Measurements from ENCODE around the gene TOMM40.
A peak's percentile ranks its signal among the peaks of the same experiment; 100 is the strongest.

GRCh38 chr19:44925114-44925891 is 34.2 kb downstream of the TOMM40 start:
- peak; percentile 57 for TF ChIP-seq BHLHE40 (IDR thresholded peaks at IDR 0.05; ENCODE audit: low read length)
- peak; percentile 99 for TF ChIP-seq PHF21A (CRISPR knock-in tag; IDR thresholded peaks at IDR 0.05)
- no peak for TF ChIP-seq ZNF777 (CRISPR knock-in tag; IDR thresholded peaks at IDR 0.05)
- peak in 1 of 2 experiments; percentile 16; a peak in 1 of 4 replicates for TF ChIP-seq POLR2A (IDR thresholded peaks at IDR 0.05; ENCODE audit: insufficient read depth in 1 of 2, low read depth in 2 of 2, low read length in 2 of 2)
- TF ChIP-seq CTCF (CRISPR knock-in tag; IDR thresholded peaks at IDR 0.05), result peak; percentile 43
- TF ChIP-seq EP300 (IDR thresholded peaks at IDR 0.05; ENCODE audit: low read depth in 2 of 2, low read length in 2 of 2), result peak; percentile 88 to 97
- TF ChIP-seq EP300 (CRISPR knock-in tag; IDR thresholded peaks at IDR 0.05; ENCODE audit: borderline replicate concordance), result peak; percentile 99

Data from HepG2 (cell line).